Amygdala (tissue), 56 donors: ENCODE measurements around the gene GHRHR.

Experiments
- DNase-seq, 56 donors: peaks; one replicate each; lab custom pipeline; 2025; lab: John Stamatoyannopoulos, UW

The GHRHR gene

GRCh38 chr7:30927559-30927958, 36.2 kb upstream of the GHRHR start:
- no peak for DNase-seq

GRCh38 chr7:30928254-30928872, 35.4 kb upstream of the GHRHR start:
- no peak for DNase-seq

- DNase-seq: no peak
Measured at GRCh38 chr7:30929686-30930085, 34.1 kb upstream of the GHRHR start.

- DNase-seq: no peak
Measured at GRCh38 chr7:30930621-30931020, 33.1 kb upstream of the GHRHR start.

- no peak for DNase-seq
Measured at GRCh38 chr7:30931161-30931928, 32.4 kb upstream of the GHRHR start.

GRCh38 chr7:30931929-30932540, 31.7 kb upstream of the GHRHR start:
- no peak for DNase-seq

- DNase-seq: no peak
Measured at GRCh38 chr7:30932562-30932961, 31.2 kb upstream of the GHRHR start.

GRCh38 chr7:30933124-30933974, 30.4 kb upstream of the GHRHR start:
- DNase-seq: no peak

GRCh38 chr7:30934225-30934624, 29.5 kb upstream of the GHRHR start:
- no peak for DNase-seq

- DNase-seq: no peak
Measured at GRCh38 chr7:30934732-30935568, 28.8 kb upstream of the GHRHR start.

GRCh38 chr7:30935569-30935877, 28.2 kb upstream of the GHRHR start:
- no peak for DNase-seq

- no peak for DNase-seq
Measured at GRCh38 chr7:30936650-30937245, 27.0 kb upstream of the GHRHR start.

GRCh38 chr7:30937416-30937815, 26.3 kb upstream of the GHRHR start:
- DNase-seq: no peak

- peak in 40 of 56 donors; percentile 8 to 73 (median 44) for DNase-seq
Measured at GRCh38 chr7:30938435-30939316, 25.1 kb upstream of the GHRHR start.

GRCh38 chr7:30941582-30942323, 22.0 kb upstream of the GHRHR start:
- no peak for DNase-seq

GRCh38 chr7:30950197-30950596, 13.6 kb upstream of the GHRHR start:
- DNase-seq: no peak

- no peak for DNase-seq
Measured at GRCh38 chr7:30954914-30955313, 8.8 kb upstream of the GHRHR start.

- DNase-seq: no peak
Measured at GRCh38 chr7:30956704-30957103, 7.0 kb upstream of the GHRHR start.
